MM.1S (cell line): Measurements from ENCODE around the gene SLC26A11.
"Not testable (repeated sequence)": the region's sequence is repeated elsewhere in the genome, so short reads cannot be mapped to it uniquely, and the experiment has no call there.

Experiments
- DNase-seq: peaks from one replicate; pipeline ENCODE4 v3.0.0-alpha.2; 2015
- H2AFZ ChIP-seq: fragments of 300-600 bp; sonication (generic); 2 replicates; pipeline ENCODE4 v1.6.0; 2016; ENCODE audit warnings: antibody characterized with exemption, low read length
- H3F3A ChIP-seq: fragments of 300-600 bp; sonication (generic); 2 replicates; pipeline ENCODE4 v1.6.1; 2016; ENCODE audit warnings: mild to moderate bottlenecking, antibody characterized with exemption, low read length, moderate library complexity, mixed read lengths; ENCODE audit not compliant: insufficient read depth
- H3K27ac ChIP-seq: fragments of 300-600 bp; sonication (generic); 2 replicates; pipeline ENCODE4 v1.5.1; 2016; ENCODE audit warnings: mild to moderate bottlenecking, low read length
- H3K27me3 ChIP-seq: fragments of 300-600 bp; sonication (generic); replicated peaks from 2 replicates; pipeline ENCODE4 v1.6.0; 2016; ENCODE audit warnings: low read length; ENCODE audit not compliant: insufficient read depth
- H3K36me3 ChIP-seq: fragments of 300-600 bp; sonication (generic); replicated peaks from 2 replicates; pipeline ENCODE4 v1.6.1; 2016; ENCODE audit warnings: mild to moderate bottlenecking, low read length, mixed read lengths; ENCODE audit not compliant: insufficient read depth
- H3K4me1 ChIP-seq: fragments of 300-600 bp; sonication (generic); 2 replicates; pipeline ENCODE4 v1.6.1; 2016; ENCODE audit warnings: low read length, mixed read lengths
- H3K4me2 ChIP-seq: fragments of 300-600 bp; sonication (generic); 2 replicates; pipeline ENCODE4 v1.6.0; 2016; ENCODE audit warnings: low read depth, low read length
- H3K4me3 ChIP-seq: fragments of 300-600 bp; sonication (generic); 2 replicates; pipeline ENCODE4 v1.5.1; 2016; ENCODE audit warnings: low read length, mixed read lengths
- H3K79me2 ChIP-seq: fragments of 300-600 bp; sonication (generic); 2 replicates; pipeline ENCODE4 v1.6.1; 2016; ENCODE audit warnings: mixed run types, low read length, mixed read lengths
- H3K9ac ChIP-seq: fragments of 300-600 bp; sonication (generic); 2 replicates; pipeline ENCODE4 v1.6.1; 2016; ENCODE audit warnings: low read length, mixed read lengths
- H3K9me2 ChIP-seq: fragments of 300-600 bp; sonication (generic); replicated peaks from 2 replicates; pipeline ENCODE4 v1.6.1; 2016; ENCODE audit warnings: mild to moderate bottlenecking, low read length, mixed read lengths; ENCODE audit not compliant: insufficient read depth
- H3K9me3 ChIP-seq: fragments of 300-600 bp; sonication (generic); replicated peaks from 2 replicates; pipeline ENCODE4 v1.6.1; 2016; ENCODE audit warnings: mild to moderate bottlenecking, low read length, mixed read lengths; ENCODE audit not compliant: insufficient read depth
- H4K20me1 ChIP-seq: fragments of 300-600 bp; sonication (generic); 2 replicates; pipeline ENCODE4 v1.6.1; 2016; ENCODE audit warnings: mild to moderate bottlenecking, low read length, moderate library complexity, mixed read lengths; ENCODE audit not compliant: insufficient read depth
- CTCF ChIP-seq: fragments of 300-600 bp; sonication (generic); IDR thresholded peaks from 2 replicates; pipeline ENCODE4 v1.5.1; 2016; ENCODE audit warnings: antibody characterized with exemption, low read length, mixed read lengths
- EZH2 ChIP-seq: fragments of 300-600 bp; sonication (generic); optimal IDR thresholded peaks from 2 replicates; pipeline ENCODE3; 2017; ENCODE audit warnings: low read depth, mild to moderate bottlenecking, antibody characterized with exemption, low read length, mixed read lengths
- EZH2phosphoT487 ChIP-seq: fragments of 300-600 bp; sonication (generic); IDR thresholded peaks from 2 replicates; pipeline ENCODE4 v1.6.1; 2018; ENCODE audit warnings: antibody characterized with exemption, low read length

SLC26A11 gene

DNA sequence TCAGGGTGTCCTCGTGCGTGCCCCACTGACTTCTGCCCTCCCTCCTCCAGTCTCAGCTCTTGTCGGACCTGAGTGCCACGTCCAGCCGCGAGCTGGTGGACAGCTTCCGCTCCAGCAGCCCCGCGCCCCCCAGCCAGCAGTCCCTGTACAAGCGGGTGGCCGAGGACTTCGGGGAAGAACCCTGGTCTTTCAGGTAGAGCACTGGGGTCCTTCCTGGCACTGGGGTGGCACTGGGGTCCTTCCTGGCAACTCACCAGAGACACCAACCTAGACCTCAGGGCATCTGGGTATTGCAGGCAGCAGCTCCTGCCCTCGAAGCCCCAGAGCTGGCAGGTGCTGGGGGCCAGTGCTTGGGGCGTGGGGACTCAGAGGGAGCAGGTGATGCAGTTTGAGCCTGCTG, 25.1 kb upstream of the SLC26A11 start:
- Histone ChIP-seq H3K4me3 (no peak overlapping the region), H3K4me2 (no peak overlapping the region), H3K36me3 (no peaks in the 10 kb centered on the region), H3F3A (no peaks in the 10 kb centered on the region), H2AFZ (no peak overlapping the region), H3K9ac (no peak overlapping the region), H3K9me2 (no peaks in the 10 kb centered on the region), H4K20me1 (no peaks in the 10 kb centered on the region), H3K4me1 (no peaks in the 10 kb centered on the region), H3K79me2 (no peaks in the 10 kb centered on the region), H3K27ac (no peak overlapping the region), H3K27me3 (peaks cover 48% of the 10 kb centered on the region), H3K9me3 (no peaks in the 10 kb centered on the region)
- DNase-seq = no peak
- TF ChIP-seq CTCF = no peak
- TF ChIP-seq EZH2phosphoT487 = no peak
- no peak for TF ChIP-seq EZH2

- H3K4me1 ChIP-seq = no peaks in the 10 kb centered on the region
- no peak overlapping the region for H2AFZ ChIP-seq
- H3F3A ChIP-seq = no peaks in the 10 kb centered on the region
- H3K9me3 ChIP-seq = no peaks in the 10 kb centered on the region
- H3K4me2 ChIP-seq = no peak overlapping the region
- H3K4me3 ChIP-seq = no peak overlapping the region
- H3K9me2 ChIP-seq = no peaks in the 10 kb centered on the region
- peaks cover 43% of the 10 kb centered on the region for H3K27me3 ChIP-seq
- no peaks in the 10 kb centered on the region for H3K79me2 ChIP-seq
- no peaks in the 10 kb centered on the region for H3K36me3 ChIP-seq
- H3K9ac ChIP-seq = no peak overlapping the region
- H4K20me1 ChIP-seq = no peaks in the 10 kb centered on the region
- H3K27ac ChIP-seq = no peak overlapping the region
- no peak for TF ChIP-seq EZH2
- peak; percentile 98 for TF ChIP-seq CTCF
- no peak for TF ChIP-seq EZH2phosphoT487
- peak; percentile 23 for DNase-seq
Observed at GRCh38 chr17:80195671-80196529, 24.3 kb upstream of the SLC26A11 start.

GRCh38 chr17:80196652-80197051, 23.6 kb upstream of the SLC26A11 start:
- Histone ChIP-seq H3K27me3 (peaks cover 36% of the 10 kb centered on the region), H3K36me3 (no peaks in the 10 kb centered on the region), H3K9me3 (no peaks in the 10 kb centered on the region), H3K9me2 (no peaks in the 10 kb centered on the region), H3K4me1 (no peaks in the 10 kb centered on the region), H4K20me1 (no peaks in the 10 kb centered on the region), H2AFZ (no peak overlapping the region), H3K9ac (no peak overlapping the region), H3K4me3 (no peak overlapping the region), H3K27ac (no peak overlapping the region), H3F3A (no peaks in the 10 kb centered on the region), H3K4me2 (no peak overlapping the region), H3K79me2 (no peaks in the 10 kb centered on the region)
- DNase-seq = no peak
- no peak for TF ChIP-seq EZH2

DNA sequence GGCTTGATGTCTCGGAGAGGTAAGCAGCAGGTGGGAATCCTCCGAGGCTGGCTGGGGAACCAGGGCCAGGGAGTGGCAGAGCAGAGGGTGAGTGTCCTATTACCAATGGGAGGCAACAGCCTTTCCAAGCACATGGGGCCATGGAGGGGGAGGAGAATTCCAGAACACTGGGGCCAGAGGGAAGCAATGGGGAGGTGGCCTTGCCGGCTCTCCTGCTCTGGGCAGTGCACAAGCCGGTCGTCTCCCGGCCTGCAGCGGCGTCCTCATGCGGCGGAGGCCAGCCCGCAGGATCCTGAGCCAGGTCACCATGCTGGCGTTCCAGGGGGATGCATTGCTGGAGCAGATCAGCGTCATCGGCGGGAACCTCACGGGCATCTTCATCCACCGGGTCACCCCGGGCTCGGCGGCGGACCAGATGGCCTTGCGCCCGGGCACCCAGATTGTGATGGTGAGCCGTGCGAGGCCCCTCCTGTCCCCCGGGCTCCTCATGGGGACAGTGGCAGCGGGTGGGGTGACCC, 22.0 kb upstream of the SLC26A11 start:
- TF ChIP-seq EZH2phosphoT487 (no peak), EZH2 (no peak)
- no peaks in the 10 kb centered on the region for H3K79me2 ChIP-seq
- no peak overlapping the region for H3K9ac ChIP-seq
- no peak for DNase-seq
- H3K9me3 ChIP-seq = no peaks in the 10 kb centered on the region
- no peaks in the 10 kb centered on the region for H4K20me1 ChIP-seq
- no peak overlapping the region for H3K4me3 ChIP-seq
- H3K27ac ChIP-seq = no peak overlapping the region
- no peaks in the 10 kb centered on the region for H3K36me3 ChIP-seq
- no peaks in the 10 kb centered on the region for H3K4me1 ChIP-seq
- H3F3A ChIP-seq = no peaks in the 10 kb centered on the region
- H3K27me3 ChIP-seq = peaks cover 20% of the 10 kb centered on the region
- no peaks in the 10 kb centered on the region for H3K9me2 ChIP-seq
- H2AFZ ChIP-seq = no peak overlapping the region
- H3K4me2 ChIP-seq = no peak overlapping the region

GRCh38 chr17:80199295-80199694, 20.9 kb upstream of the SLC26A11 start:
- H3K4me1 ChIP-seq, H3K36me3 ChIP-seq, H3K9me3 ChIP-seq, H3K79me2 ChIP-seq, H3F3A ChIP-seq, H3K9ac ChIP-seq, H3K4me3 ChIP-seq, H3K4me2 ChIP-seq, H3K27ac ChIP-seq, DNase-seq, H2AFZ ChIP-seq, H4K20me1 ChIP-seq, H3K9me2 ChIP-seq: not testable (repeated sequence)
- H3K27me3 ChIP-seq = peaks cover 10% of the 10 kb centered on the region
